Measurements from ENCODE around the gene SLC16A4.

DNA sequence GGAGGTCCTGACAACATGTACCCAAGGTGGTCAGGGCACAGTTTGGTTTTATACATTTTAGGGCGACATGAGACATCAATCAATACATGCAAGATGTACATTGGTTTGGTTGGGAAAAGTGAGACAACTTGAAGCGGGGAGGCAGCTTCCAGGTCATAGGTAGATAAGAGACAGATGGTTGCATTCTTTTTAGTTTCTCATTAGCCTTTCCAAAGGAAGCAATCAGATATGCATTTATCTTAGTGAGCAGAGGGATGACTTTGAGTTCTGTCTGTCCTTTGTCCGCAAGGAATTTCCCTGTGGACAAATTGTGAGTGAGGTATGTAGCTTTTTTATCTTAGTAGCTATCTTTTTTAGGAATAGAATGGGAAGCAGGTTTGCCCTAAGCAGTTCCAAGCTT, 62.1 kb downstream of the SLC16A4 start:
- TF ChIP-seq, protein P1, sequence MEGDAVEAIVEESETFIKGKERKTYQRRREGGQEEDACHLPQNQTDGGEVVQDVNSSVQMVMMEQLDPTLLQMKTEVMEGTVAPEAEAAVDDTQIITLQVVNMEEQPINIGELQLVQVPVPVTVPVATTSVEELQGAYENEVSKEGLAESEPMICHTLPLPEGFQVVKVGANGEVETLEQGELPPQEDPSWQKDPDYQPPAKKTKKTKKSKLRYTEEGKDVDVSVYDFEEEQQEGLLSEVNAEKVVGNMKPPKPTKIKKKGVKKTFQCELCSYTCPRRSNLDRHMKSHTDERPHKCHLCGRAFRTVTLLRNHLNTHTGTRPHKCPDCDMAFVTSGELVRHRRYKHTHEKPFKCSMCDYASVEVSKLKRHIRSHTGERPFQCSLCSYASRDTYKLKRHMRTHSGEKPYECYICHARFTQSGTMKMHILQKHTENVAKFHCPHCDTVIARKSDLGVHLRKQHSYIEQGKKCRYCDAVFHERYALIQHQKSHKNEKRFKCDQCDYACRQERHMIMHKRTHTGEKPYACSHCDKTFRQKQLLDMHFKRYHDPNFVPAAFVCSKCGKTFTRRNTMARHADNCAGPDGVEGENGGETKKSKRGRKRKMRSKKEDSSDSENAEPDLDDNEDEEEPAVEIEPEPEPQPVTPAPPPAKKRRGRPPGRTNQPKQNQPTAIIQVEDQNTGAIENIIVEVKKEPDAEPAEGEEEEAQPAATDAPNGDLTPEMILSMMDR (IDR thresholded peaks at IDR 0.05): no peak
- TF ChIP-seq POLR2A (IDR thresholded peaks at IDR 0.05): no peak
- no peak for TF ChIP-seq EP300 (IDR thresholded peaks at IDR 0.05)

Measured in gastroesophageal sphincter (tissue), 3 donors.